Upper lobe of left lung (tissue), 6 donors: ENCODE measurements around the gene MS4A6E. TPM values are rescaled to one million over a fixed set of nuclear protein-coding genes. Genes with fewer than 3 reads are reported as not detected.

Source experiments
- total RNA-seq, 6 donors: library from RNA; depleted of rRNA in 4 of 6; stranded (reverse); fragments of >200 nt in 4 of 6; gene quantifications; one replicate each; pipeline versions ENCODE4 v1.1.0 to v1.2.1, GENCODE V29; 2016 to 2021
- donor health status: DM: no; HTN: no; CAD: no; lungs with moderate emphysema.
- donor health status: DM: no; HTN: yes; CAD: no; lungs with severe emphysema.

The MS4A6E gene
- total RNA-seq, 6 donors from 2014 or later, result 9.4 TPM; not detected in 5

Other genes with a start within 250 kb of the MS4A6E start
- 10 to 100 TPM in 1 of 6 donors, 1 to 10 TPM in 5; 1.3 to 17.1 (median 4.8) TPM for gene MS4A2, start 238.6 kb upstream of the MS4A6E start, total RNA-seq
- 100 to 1,000 TPM in 2 of 6 donors, 10 to 100 TPM in 4; 21.4 to 156 (median 97.0) TPM for gene MS4A6A, start 144.2 kb upstream of the MS4A6E start, total RNA-seq
- gene MS4A4E, start 84.1 kb upstream of the MS4A6E start, total RNA-seq, result 10 to 100 TPM in 1 of 6 donors, 1 to 10 TPM in 4, under 1 TPM in 1; 0.89 to 27.2 (median 3.2) TPM
- gene MS4A4A, start 46.6 kb upstream of the MS4A6E start, total RNA-seq, result 10 to 100 TPM; 10.2 to 68.1 (median 47.7) TPM
- gene MS4A7, start 51.3 kb downstream of the MS4A6E start, total RNA-seq, result 100 to 1,000 TPM in 5 of 6 donors, 10 to 100 TPM in 1; 90.9 to 216 (median 183) TPM
- gene MS4A14, start 69.2 kb downstream of the MS4A6E start, total RNA-seq, result 10 to 100 TPM in 3 of 6 donors, 1 to 10 TPM in 3; 4.0 to 35.6 (median 8.6) TPM
- not detected for gene MS4A5, start 102.3 kb downstream of the MS4A6E start, total RNA-seq
- 1 to 10 TPM in 4 of 6 donors, under 1 TPM in 1, not detected in 1; 0.15 to 2.5 (median 1.5) TPM for gene MS4A1, start 128.6 kb downstream of the MS4A6E start, total RNA-seq
- gene MS4A12, start 165.5 kb downstream of the MS4A6E start, total RNA-seq, result not detected
- not detected for gene MS4A13, start 188.1 kb downstream of the MS4A6E start, total RNA-seq